ENCODE measurements around the gene NBL1.

GRCh38 chr1:19625291-19625937, 18.7 kb upstream of the NBL1 start:
- TF ChIP-seq POLR2A (IDR thresholded peaks at IDR 0.05; ENCODE audit: low read depth, low read length), result no peak
- no peak for TF ChIP-seq CTCF (conservative IDR thresholded peaks at IDR 0.05; ENCODE audit: low read depth, low read length)
- no peak for TF ChIP-seq NFE2L2 (IDR thresholded peaks at IDR 0.05; ENCODE audit: low read depth, low read length)
- TF ChIP-seq RAD21 (IDR thresholded peaks at IDR 0.05; ENCODE audit: low read length), result no peak
- no peak for TF ChIP-seq RCOR1 (IDR thresholded peaks at IDR 0.05; ENCODE audit: insufficient replicate concordance, low read length)
- TF ChIP-seq RFX5 (IDR thresholded peaks at IDR 0.05; ENCODE audit: low read depth, low read length), result no peak
- TF ChIP-seq BHLHE40 (IDR thresholded peaks at IDR 0.05; ENCODE audit: low read depth, low read length), result no peak
- TF ChIP-seq SMC3 (IDR thresholded peaks at IDR 0.05; ENCODE audit: low read depth, low read length), result no peak

Data from IMR-90 (cell line).